Pancreas (tissue), 10 donors: ENCODE results near the gene TMEM80. TPM values are rescaled to one million over a fixed set of nuclear protein-coding genes. Genes with fewer than 3 reads are reported as not detected.

ENCODE experiments used
- ATAC-seq, 4 donors: fragments of 200-7000 bp; cut with Tn5 transposase; one replicate each; pipeline versions ENCODE4 v1.8.0 to v1.9.1; 2020; ENCODE audit warnings: mild to moderate bottlenecking in 4 of 4, moderate library complexity in 4 of 4
- DNase-seq, 6 donors: peaks; one replicate each; pipeline ENCODE4 v3.0.0-alpha.2; 2020
- FAIRE-seq: peaks from 2 replicates; lab custom pipeline; 2012; peaks lifted over from hg19 to GRCh38; lab: Jason Lieb, UNC
- H3K27ac ChIP-seq, 4 donors: fragments of 200-600 bp; sonication (generic); 1 replicate in 3 of 4; 2 replicates in 1 of 4; pipeline versions ENCODE4 v1.5.0 to v1.8.0; 2020
- H3K27me3 ChIP-seq, 4 donors: fragments of 200-600 bp; one replicate each; pipeline ENCODE4 v1.8.0; 2021
- H3K36me3 ChIP-seq, 3 donors: fragments of 200-600 bp; sonication (generic) in 1 of 3; one replicate each; pipeline versions ENCODE4 v1.5.0 to v1.8.0; 2020 to 2021
- H3K4me1 ChIP-seq, 3 donors: fragments of 200-600 bp; one replicate each; pipeline ENCODE4 v1.8.0; 2021
- H3K4me3 ChIP-seq, 4 donors: fragments of 200-600 bp; sonication (generic) in 2 of 4; one replicate each; pipeline versions ENCODE4 v1.5.0 to v1.8.0; 2020 to 2021
- H3K9me3 ChIP-seq, 4 donors: fragments of 200-600 bp; one replicate each; pipeline ENCODE4 v1.8.0; 2021
- CTCF ChIP-seq, 4 donors: fragments of 200-600 bp; sonication (generic) in 3 of 4; IDR thresholded peaks; one replicate each; pipeline versions ENCODE4 v1.5.0 to v1.8.0; 2021; ENCODE audit warnings: antibody characterized with exemption in 4 of 4
- WGBS, 2 donors: extraction: QIAGEN DNeasy Blood & Tissue Kit; methylation state at CpG; one replicate each; pipeline ENCODE4 v1.1.7; 2013; 5-methylcytosine and 5-hydroxymethylcytosine counted together
- intact Hi-C, 3 donors: fragments of 100-400 bp; cut with DNase I; formaldehyde crosslinking; loops; one replicate each; pipeline versions ENCODE4 v1.11.1 to v1.14.2; 2022
- polyA plus RNA-seq, 2 donors: library from polyadenylated mRNA; stranded (reverse); fragments of 200-250 nt; gene quantifications; one replicate each; pipeline ENCODE4 v1.2.3, GENCODE V29; 2013
- total RNA-seq, 6 donors: library from RNA; stranded (reverse); fragmentation: NEBNext Ultra II Directional in 4 of 6; extraction: Animal tissue kit (Norgen Biotek cat#: 25700) in 4 of 6; gene quantifications; one replicate each; pipeline versions ENCODE4 v1.2.1 to v1.2.4, GENCODE V29; 2021 to 2023
- donor health status: healthy with polysubstance abuse.
- donor health status: DM: no; HTN: no; CAD: no; lungs with moderate emphysema.
- donor health status: DM: no; HTN: no; CAD: no.
- donor health status: control.
- donor health status: control.
- donor health status: Bipolar disorder and iron deficiency.
- donor health status: DM: yes; HTN: yes; CAD: no.
- donor health status: DM: no; HTN: no; CAD: no.
- donor health status: DM: no; HTN: no; CAD: no.
- donor health status: DM: yes; HTN: yes; CAD: no.

TMEM80 gene
- total and polyA plus RNA-seq, 8 donors: 8.5 to 24.7 (median 15.5) TPM

- TF ChIP-seq CTCF (IDR thresholded peaks at IDR 0.05): no peak
- ATAC-seq: peak; percentile 29 to 46 (median 44)
- Histone ChIP-seq H3K36me3 (peaks cover 0 to 4% (median 0%) of the 10 kb centered on the region in 3 donors), H3K27me3 (no peaks in the 10 kb centered on the region), H3K4me3 (no peak overlapping the region), H3K9me3 (no peaks in the 10 kb centered on the region), H3K27ac (no peak overlapping the region), H3K4me1 (peaks cover 0 to 12% (median 10%) of the 10 kb centered on the region in 3 donors)
- WGBS, 2 donors: 64 to 65% methylated on average over 14 of the region's 14 CpGs
- DNase-seq: no peak
- intact Hi-C loops: no loop called here
- no peak for FAIRE-seq
Observed at GRCh38 chr11:657691-658126, 37.9 kb upstream of the TMEM80 start.

DNA sequence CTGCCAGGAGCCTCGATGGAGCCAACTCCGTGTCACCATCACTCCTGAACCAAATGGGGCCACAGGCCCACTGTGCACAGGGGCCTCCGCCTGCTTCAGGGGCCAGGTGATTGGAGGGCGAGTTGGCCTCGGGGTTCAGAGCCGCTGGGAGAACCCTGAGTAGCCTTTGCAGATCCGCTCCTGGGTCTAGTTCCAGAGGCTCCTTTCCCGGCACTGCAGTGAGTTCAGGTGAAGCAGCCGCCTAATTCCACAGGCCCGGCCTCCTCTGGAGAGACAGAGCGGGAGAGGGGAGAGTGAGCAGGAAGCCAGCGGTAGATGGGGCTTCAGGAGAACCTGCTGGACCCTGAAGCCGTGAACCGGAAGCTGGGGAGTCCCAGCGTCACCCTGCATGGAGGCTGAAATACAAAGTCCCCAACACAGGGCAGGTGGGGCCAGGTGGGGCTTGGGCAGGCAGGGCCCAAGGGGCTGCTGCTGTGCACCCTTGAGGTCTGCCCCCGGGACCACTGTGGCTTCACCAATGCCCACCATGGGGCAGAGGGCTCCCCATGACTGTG lies 36.0 kb upstream of the TMEM80 start:
- H3K36me3 ChIP-seq: peaks cover 0 to 4% (median 0%) of the 10 kb centered on the region in 3 donors
- intact Hi-C loops: loop anchor here in 2 of 3 donors (5.0 kb wide), 1 partner anchor 63 kb away; no protein-coding TSS in a partner anchor
- H3K4me3 ChIP-seq: no peak overlapping the region
- no peaks in the 10 kb centered on the region for H3K27me3 ChIP-seq
- peaks cover 0 to 10% (median 10%) of the 10 kb centered on the region in 3 donors for H3K4me1 ChIP-seq
- no peak overlapping the region for H3K27ac ChIP-seq
- WGBS, 2 donors: 93 to 94% methylated on average over 15 to 16 of the region's 16 CpGs
- FAIRE-seq: no peak
- no peak for TF ChIP-seq CTCF (IDR thresholded peaks at IDR 0.05)
- no peak for ATAC-seq
- no peaks in the 10 kb centered on the region for H3K9me3 ChIP-seq
- no peak for DNase-seq

DNA sequence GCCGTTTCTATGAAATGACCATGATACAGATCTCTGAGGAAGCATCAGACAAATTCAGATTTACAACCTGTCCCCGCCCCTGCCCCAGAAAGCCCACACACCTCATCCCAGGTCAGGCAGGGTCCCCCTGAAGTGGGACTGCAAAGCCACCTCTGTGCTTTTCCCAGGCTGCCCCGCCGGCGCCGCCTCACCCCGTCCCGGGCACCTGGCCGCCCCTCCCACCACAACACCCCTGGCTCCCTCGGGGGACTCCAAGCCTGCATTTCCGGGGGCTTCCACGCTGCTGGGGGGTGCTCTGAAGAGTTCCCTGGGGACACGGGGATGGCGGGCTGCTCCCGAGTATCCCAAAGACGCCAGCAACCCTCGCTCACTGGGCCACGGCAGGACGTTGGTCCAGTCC lies 35.3 kb upstream of the TMEM80 start:
- Histone ChIP-seq H3K27me3 (no peaks in the 10 kb centered on the region), H3K4me3 (no peak overlapping the region), H3K9me3 (no peaks in the 10 kb centered on the region), H3K27ac (no peak overlapping the region), H3K36me3 (peaks cover 0 to 4% (median 0%) of the 10 kb centered on the region in 3 donors), H3K4me1 (peaks cover 0 to 3% (median 3%) of the 10 kb centered on the region in 3 donors)
- ATAC-seq (no peak), FAIRE-seq (no peak), DNase-seq (no peak)
- intact Hi-C loops: loop anchor here in 2 of 3 donors (5.0 kb wide), 1 partner anchor 62 kb away; no protein-coding TSS in a partner anchor
- TF ChIP-seq CTCF (IDR thresholded peaks at IDR 0.05): no peak
- WGBS, 2 donors: 89 to 93% methylated on average over 19 of the region's 19 CpGs

DNA sequence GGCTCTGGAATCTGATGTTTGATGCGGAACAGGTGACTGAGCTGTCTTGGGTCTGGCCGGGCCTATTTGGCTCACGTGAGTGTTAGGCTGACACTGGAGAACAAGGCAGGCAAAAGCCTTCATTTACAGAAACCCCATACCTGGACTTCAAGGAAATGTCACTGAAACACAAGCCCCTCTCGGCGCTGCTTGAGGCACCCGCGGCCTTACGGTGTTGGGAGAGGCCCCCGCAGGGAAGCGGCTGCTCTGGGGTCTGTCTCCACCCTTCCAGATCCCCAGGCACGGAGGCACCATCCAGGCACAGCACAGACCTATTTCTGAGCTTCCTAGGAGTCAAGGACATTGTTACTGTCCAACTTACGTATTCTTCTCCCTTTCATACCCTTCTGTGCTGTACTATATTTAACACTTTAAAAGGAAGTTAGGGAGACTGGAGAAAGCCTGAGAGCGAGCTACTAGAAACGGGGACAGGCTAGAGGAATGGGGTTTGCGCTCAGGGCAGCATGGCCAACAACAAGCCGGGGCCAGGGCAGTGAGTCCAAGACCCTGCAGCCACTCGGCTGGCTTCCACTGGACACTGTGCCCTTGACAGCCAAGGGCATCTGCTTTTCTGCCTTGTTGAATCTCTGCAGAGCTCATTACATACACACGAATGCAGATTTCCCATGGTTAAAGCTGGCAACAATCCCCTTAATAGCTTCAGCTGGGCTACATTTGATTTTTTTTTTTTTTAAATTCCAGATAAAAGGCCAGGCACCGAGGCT lies 34.8 kb upstream of the TMEM80 start:
- WGBS, 2 donors: 88 to 89% methylated on average over 19 of the region's 19 CpGs
- intact Hi-C loops: loop anchor here in 2 of 3 donors (5.0 kb wide), 1 partner anchor 61 kb away; no protein-coding TSS in a partner anchor
- TF ChIP-seq CTCF (IDR thresholded peaks at IDR 0.05): no peak
- Histone ChIP-seq H3K4me3 (no peak overlapping the region), H3K36me3 (peaks cover 0 to 4% (median 0%) of the 10 kb centered on the region in 3 donors), H3K27me3 (no peaks in the 10 kb centered on the region), H3K9me3 (no peaks in the 10 kb centered on the region), H3K27ac (no peak overlapping the region), H3K4me1 (no peaks in the 10 kb centered on the region)
- FAIRE-seq (no peak), ATAC-seq (no peak), DNase-seq (no peak)
